ENCODE results near the gene LHX4. TPM values are rescaled to one million over a fixed set of nuclear protein-coding genes. Genes with fewer than 3 reads are reported as not detected.

Gene LHX4
- total RNA-seq, 1 donor from 2014 or later: 0.96 TPM

- Mint-ChIP-seq H3K36me3 (ENCODE audit: low read depth) (no peaks in the 10 kb centered on the region), H3K9me3 (no peaks in the 10 kb centered on the region), H3K4me3 (no peak overlapping the region), H3K27ac (ENCODE audit: unreplicated experiment) (no peak overlapping the region), H3K4me1 (no peaks in the 10 kb centered on the region), H3K27me3 (ENCODE audit: low read depth) (peaks cover 91% of the 10 kb centered on the region)
- no peak for DNase-seq (ENCODE audit: low read depth, low spot score)
- TF ChIP-seq, protein P1, sequence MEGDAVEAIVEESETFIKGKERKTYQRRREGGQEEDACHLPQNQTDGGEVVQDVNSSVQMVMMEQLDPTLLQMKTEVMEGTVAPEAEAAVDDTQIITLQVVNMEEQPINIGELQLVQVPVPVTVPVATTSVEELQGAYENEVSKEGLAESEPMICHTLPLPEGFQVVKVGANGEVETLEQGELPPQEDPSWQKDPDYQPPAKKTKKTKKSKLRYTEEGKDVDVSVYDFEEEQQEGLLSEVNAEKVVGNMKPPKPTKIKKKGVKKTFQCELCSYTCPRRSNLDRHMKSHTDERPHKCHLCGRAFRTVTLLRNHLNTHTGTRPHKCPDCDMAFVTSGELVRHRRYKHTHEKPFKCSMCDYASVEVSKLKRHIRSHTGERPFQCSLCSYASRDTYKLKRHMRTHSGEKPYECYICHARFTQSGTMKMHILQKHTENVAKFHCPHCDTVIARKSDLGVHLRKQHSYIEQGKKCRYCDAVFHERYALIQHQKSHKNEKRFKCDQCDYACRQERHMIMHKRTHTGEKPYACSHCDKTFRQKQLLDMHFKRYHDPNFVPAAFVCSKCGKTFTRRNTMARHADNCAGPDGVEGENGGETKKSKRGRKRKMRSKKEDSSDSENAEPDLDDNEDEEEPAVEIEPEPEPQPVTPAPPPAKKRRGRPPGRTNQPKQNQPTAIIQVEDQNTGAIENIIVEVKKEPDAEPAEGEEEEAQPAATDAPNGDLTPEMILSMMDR (conservative IDR thresholded peaks at IDR 0.05): no peak
These were observed 11.9 kb downstream of the LHX4 start for GRCh38 chr1:180241716-180242544.

DNA sequence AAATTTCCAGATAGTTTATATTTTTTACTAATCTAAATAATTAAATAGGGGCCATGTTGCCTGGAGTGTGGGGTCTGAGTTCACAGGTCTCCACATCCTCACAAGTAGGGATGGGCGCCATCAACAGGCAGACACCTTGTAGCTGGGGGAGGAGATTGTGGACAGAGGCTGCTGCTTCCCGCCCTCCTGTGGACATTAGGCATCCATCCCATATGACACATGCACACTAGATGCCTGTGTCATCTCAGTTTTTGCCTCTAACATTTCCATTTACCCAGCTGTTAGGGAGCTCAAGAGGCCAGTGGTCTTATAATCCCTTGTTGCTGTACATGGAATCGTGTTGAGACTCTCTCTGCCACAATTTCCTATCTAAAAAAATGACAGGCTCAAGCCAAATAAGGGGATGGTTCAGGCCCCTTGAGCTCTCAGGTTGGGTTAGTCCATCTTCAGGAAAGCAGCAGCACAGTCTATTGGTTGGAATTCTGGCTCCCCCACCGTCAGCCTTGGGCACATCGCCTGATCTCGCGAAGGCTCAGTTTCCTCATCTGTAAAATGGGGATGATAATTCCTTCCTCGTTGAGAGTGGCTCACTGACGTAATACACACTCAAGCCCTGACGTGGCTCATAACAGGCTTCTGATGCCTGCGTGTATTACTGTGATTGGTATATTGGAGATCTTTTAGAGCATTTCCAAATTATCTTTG is 13.6 kb downstream of the LHX4 start:
- H3K36me3 Mint-ChIP-seq (ENCODE audit: low read depth): no peaks in the 10 kb centered on the region
- no peak for DNase-seq (ENCODE audit: low read depth, low spot score)
- H3K27ac Mint-ChIP-seq (ENCODE audit: unreplicated experiment): no peak overlapping the region
- H3K27me3 Mint-ChIP-seq (ENCODE audit: low read depth): peaks cover 77% of the 10 kb centered on the region
- H3K4me1 Mint-ChIP-seq: no peaks in the 10 kb centered on the region
- TF ChIP-seq, protein P1 (conservative IDR thresholded peaks at IDR 0.05): no peak
- no peak overlapping the region for H3K4me3 Mint-ChIP-seq
- no peaks in the 10 kb centered on the region for H3K9me3 Mint-ChIP-seq

DNA sequence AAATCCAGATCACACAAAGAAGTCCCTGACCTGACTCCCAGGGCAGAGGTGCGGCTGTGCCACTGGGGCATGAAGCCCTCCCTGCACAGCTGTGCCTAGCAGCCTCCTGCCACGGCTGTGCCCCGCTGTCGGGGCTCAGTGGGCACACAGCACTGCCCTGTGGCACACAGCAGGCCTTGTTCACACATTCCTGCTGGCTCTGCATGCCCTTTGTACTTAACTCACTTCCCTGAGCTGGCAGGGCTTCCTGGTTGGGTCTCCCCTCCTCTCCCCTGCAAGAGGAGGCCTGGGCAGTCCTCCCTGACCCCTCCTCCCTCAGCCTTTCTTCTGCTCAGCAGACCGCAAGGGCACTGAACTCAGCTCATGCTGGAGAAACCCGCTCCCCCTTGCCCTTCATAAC is 14.8 kb downstream of the LHX4 start:
- TF ChIP-seq, protein P1 (conservative IDR thresholded peaks at IDR 0.05): no peak
- DNase-seq (ENCODE audit: low read depth, low spot score): no peak
- Mint-ChIP-seq H3K4me3 (no peak overlapping the region), H3K9me3 (no peaks in the 10 kb centered on the region), H3K27me3 (ENCODE audit: low read depth) (peaks cover 73% of the 10 kb centered on the region), H3K36me3 (ENCODE audit: low read depth) (no peaks in the 10 kb centered on the region), H3K27ac (ENCODE audit: unreplicated experiment) (no peak overlapping the region), H3K4me1 (peaks cover 4% of the 10 kb centered on the region)

DNA sequence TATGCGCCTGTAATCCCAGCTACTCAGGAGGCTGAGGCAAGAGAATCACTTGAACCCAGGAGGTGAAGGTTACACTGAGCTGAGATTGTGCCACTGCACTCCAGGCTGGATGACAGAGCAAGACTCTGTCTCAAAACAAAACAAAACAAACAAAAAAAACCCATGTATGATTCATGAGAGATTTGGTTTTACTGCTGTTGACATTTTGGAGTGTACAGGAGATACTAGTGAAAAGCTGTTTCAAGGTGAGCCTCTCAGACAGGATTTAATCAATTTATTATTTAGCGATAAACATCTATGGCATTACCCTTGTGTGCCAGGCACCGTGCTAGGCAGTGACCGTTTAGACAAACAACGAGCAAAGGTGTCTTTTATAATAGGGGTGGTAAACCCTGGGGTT is 16.5 kb downstream of the LHX4 start:
- no peak overlapping the region for H3K27ac Mint-ChIP-seq (ENCODE audit: unreplicated experiment)
- no peak for DNase-seq (ENCODE audit: low read depth, low spot score)
- peaks cover 58% of the 10 kb centered on the region for H3K27me3 Mint-ChIP-seq (ENCODE audit: low read depth)
- peaks cover 5% of the 10 kb centered on the region for H3K4me1 Mint-ChIP-seq
- no peaks in the 10 kb centered on the region for H3K36me3 Mint-ChIP-seq (ENCODE audit: low read depth)
- TF ChIP-seq, protein P1 (conservative IDR thresholded peaks at IDR 0.05): no peak
- no peak overlapping the region for H3K4me3 Mint-ChIP-seq
- no peaks in the 10 kb centered on the region for H3K9me3 Mint-ChIP-seq

- TF ChIP-seq, protein P1 (conservative IDR thresholded peaks at IDR 0.05): no peak
- H3K36me3 Mint-ChIP-seq (ENCODE audit: low read depth): no peaks in the 10 kb centered on the region
- H3K4me3 Mint-ChIP-seq: no peak overlapping the region
- H3K4me1 Mint-ChIP-seq: peaks cover 5% of the 10 kb centered on the region
- no peak overlapping the region for H3K27ac Mint-ChIP-seq (ENCODE audit: unreplicated experiment)
- no peaks in the 10 kb centered on the region for H3K9me3 Mint-ChIP-seq
- DNase-seq (ENCODE audit: low read depth, low spot score): no peak
- H3K27me3 Mint-ChIP-seq (ENCODE audit: low read depth): peaks cover 53% of the 10 kb centered on the region
These were observed 17.0 kb downstream of the LHX4 start for GRCh38 chr1:180247061-180247460.
